MM.1S (cell line): ENCODE measurements around the gene TRIM66.

Experiments used
- EZH2 ChIP-seq: fragments of 300-600 bp; sonication (generic); optimal IDR thresholded peaks from 2 replicates; pipeline ENCODE3; 2017; ENCODE audit warnings: low read depth, mild to moderate bottlenecking, antibody characterized with exemption, low read length, mixed read lengths
- EZH2phosphoT487 ChIP-seq: fragments of 300-600 bp; sonication (generic); IDR thresholded peaks from 2 replicates; pipeline ENCODE4 v1.6.1; 2018; ENCODE audit warnings: antibody characterized with exemption, low read length
- TF ChIP-seq, protein P1 (sequence below): fragments of 300-600 bp; sonication (generic); IDR thresholded peaks from 2 replicates; pipeline ENCODE4 v1.5.1; 2016; ENCODE audit warnings: antibody characterized with exemption, low read length, mixed read lengths

DNA sequence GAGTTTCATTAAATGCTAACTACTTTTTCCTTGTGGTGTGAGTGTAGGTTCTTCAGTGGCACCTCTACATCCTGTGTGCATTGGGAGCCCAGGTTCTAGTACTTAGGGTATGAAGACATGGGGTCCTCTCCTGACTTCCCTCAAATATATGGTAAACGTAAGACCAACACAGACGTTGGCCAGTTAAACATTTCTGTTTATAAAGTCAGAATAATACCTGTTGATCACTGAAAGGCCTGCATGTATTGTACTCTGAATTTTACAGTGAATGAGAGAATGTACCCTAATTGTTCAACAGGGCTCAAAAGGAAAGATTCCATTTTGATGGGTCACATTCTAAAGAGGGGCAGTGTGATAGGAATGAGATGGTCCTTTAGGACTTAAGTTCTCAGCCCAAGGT, 3.4 kb upstream of the TRIM66 start:
- TF ChIP-seq, protein P1, sequence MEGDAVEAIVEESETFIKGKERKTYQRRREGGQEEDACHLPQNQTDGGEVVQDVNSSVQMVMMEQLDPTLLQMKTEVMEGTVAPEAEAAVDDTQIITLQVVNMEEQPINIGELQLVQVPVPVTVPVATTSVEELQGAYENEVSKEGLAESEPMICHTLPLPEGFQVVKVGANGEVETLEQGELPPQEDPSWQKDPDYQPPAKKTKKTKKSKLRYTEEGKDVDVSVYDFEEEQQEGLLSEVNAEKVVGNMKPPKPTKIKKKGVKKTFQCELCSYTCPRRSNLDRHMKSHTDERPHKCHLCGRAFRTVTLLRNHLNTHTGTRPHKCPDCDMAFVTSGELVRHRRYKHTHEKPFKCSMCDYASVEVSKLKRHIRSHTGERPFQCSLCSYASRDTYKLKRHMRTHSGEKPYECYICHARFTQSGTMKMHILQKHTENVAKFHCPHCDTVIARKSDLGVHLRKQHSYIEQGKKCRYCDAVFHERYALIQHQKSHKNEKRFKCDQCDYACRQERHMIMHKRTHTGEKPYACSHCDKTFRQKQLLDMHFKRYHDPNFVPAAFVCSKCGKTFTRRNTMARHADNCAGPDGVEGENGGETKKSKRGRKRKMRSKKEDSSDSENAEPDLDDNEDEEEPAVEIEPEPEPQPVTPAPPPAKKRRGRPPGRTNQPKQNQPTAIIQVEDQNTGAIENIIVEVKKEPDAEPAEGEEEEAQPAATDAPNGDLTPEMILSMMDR, result no peak
- TF ChIP-seq EZH2 (no peak), EZH2phosphoT487 (no peak)
